HepG2 (cell line): ENCODE measurements around the gene NAPG. TPM values are rescaled to one million over a fixed set of nuclear protein-coding genes. Genes with fewer than 3 reads are reported as not detected.
"Not testable (repeated sequence)": the region's sequence is repeated elsewhere in the genome, so short reads cannot be mapped to it uniquely, and the experiment has no call there.

Experiments
- ATAC-seq: fragments of 200-7000 bp; cut with Tn5 transposase; 3 replicates; pipeline ENCODE4 v1.9.1; 2020; ENCODE audit warnings: mild to moderate bottlenecking, moderate library complexity
- BruUV-seq: library from RNA; stranded (reverse); fragments of 400-500 nt; replicated peaks from 2 replicates; lab custom pipeline; 2021; lab: Mats Ljungman, UMichigan
- CTCF ChIA-PET: fragments of 300-600 bp; formaldehyde crosslinking; extraction: SDS; loops from one replicate; lab custom pipeline; 2021; ENCODE audit warnings: low total read pairs, inconsistent platforms, low intra/inter-chr PET ratio; lab: Yijun Ruan, JAX
- POLR2A ChIA-PET: fragments of 350-600 bp; sonication (Branson Sonifier 250); formaldehyde crosslinking; loops from one replicate; lab custom pipeline; 2020; ENCODE audit warnings: antibody characterized with exemption, inconsistent platforms; lab: Yijun Ruan, JAX
- DNase-seq: peaks from one replicate; pipeline ENCODE4 v3.0.0-alpha.2; 2015; ENCODE audit warnings: low spot score
- FAIRE-seq: peaks from 3 replicates; lab custom pipeline; 2011; peaks lifted over from hg19 to GRCh38; lab: Jason Lieb, UNC
- H2AFZ ChIP-seq: one replicate; pipeline ENCODE4 v1.6.1; 2011; ENCODE audit warnings: low read length, inconsistent platforms
- H3K27ac ChIP-seq: fragments of 300-600 bp; 3 replicates; pipeline ENCODE4 v1.8.0; 2011; ENCODE audit warnings: mixed run types, mild to moderate bottlenecking, mixed read lengths, low read length, inconsistent platforms; ENCODE audit not compliant: insufficient read depth; ENCODE audit errors: extremely low read length
- H3K27me3 ChIP-seq, 2 experiments: fragments of 200-600 bp in 1 of 2; 2 replicates in 1 of 2; 3 replicates in 1 of 2; pipeline versions ENCODE4 v1.6.0 to v1.8.0; 2011; ENCODE audit warnings: low read length in 2 of 2, mild to moderate bottlenecking in 2 of 2, moderate library complexity in 2 of 2, inconsistent platforms in 1 of 2; ENCODE audit not compliant: insufficient read depth in 2 of 2, control insufficient read depth in 1 of 2
- H3K36me3 ChIP-seq, 2 experiments: fragments of 200-600 bp in 1 of 2; replicated peaks in 1 of 2; 2 replicates in 1 of 2; 3 replicates in 1 of 2; pipeline versions ENCODE4 v1.5.1 to v1.8.0; 2011; ENCODE audit warnings: low read length in 2 of 2, inconsistent platforms in 1 of 2; ENCODE audit not compliant: insufficient read depth in 2 of 2, control insufficient read depth in 1 of 2
- H3K4me1 ChIP-seq: 2 replicates; pipeline ENCODE4 v1.5.1; 2012; ENCODE audit warnings: low read length, inconsistent platforms; ENCODE audit not compliant: insufficient read depth
- H3K4me2 ChIP-seq: 2 replicates; pipeline ENCODE4 v1.6.0; 2011; ENCODE audit warnings: low read depth, low read length, inconsistent platforms
- H3K4me3 ChIP-seq, 3 experiments: fragments of 200-600 bp in 1 of 3; sonication (generic), shearing (Covaris generic) in 1 of 3; replicated peaks in 1 of 3; 2 replicates each; pipeline ENCODE4 v1.5.1; 2011 to 2016; ENCODE audit warnings: low read length in 3 of 3, inconsistent platforms in 2 of 3, low read depth in 2 of 3, mild to moderate bottlenecking in 2 of 3, control low read depth in 1 of 3, mixed read lengths in 1 of 3; ENCODE audit not compliant: insufficient read depth in 1 of 3
- H3K79me2 ChIP-seq: one replicate; pipeline ENCODE4 v1.6.1; 2011; ENCODE audit warnings: low read length, inconsistent platforms; ENCODE audit not compliant: insufficient read depth
- H3K9ac ChIP-seq: 2 replicates; pipeline ENCODE4 v1.6.0; 2011; ENCODE audit warnings: mild to moderate bottlenecking, low read depth, low read length, inconsistent platforms; ENCODE audit not compliant: insufficient read depth
- H3K9me3 ChIP-seq: 2 replicates; pipeline ENCODE4 v1.5.1; 2012; ENCODE audit warnings: mild to moderate bottlenecking, low read length
- H4K20me1 ChIP-seq: 2 replicates; pipeline ENCODE4 v1.6.0; 2011; ENCODE audit warnings: inconsistent platforms, mild to moderate bottlenecking, low read length, moderate library complexity; ENCODE audit not compliant: insufficient read depth
- CERS6 ChIP-seq: sonication (generic); formaldehyde crosslinking; IDR thresholded peaks from 2 replicates; pipeline ENCODE4 v1.5.0; 2020; ENCODE audit warnings: missing genetic modification reagents
- CREB3 ChIP-seq: sonication (generic); formaldehyde crosslinking; IDR thresholded peaks from 2 replicates; pipeline ENCODE4 v1.5.0; 2020; ENCODE audit warnings: missing genetic modification reagents
- ETS1 ChIP-seq: sonication (generic); formaldehyde crosslinking; IDR thresholded peaks from 2 replicates; pipeline ENCODE4 v1.4.0; 2020; ENCODE audit warnings: missing genetic modification reagents
- TFDP1 ChIP-seq: IDR thresholded peaks from 2 replicates; pipeline ENCODE4 v1.6.1; 2016; ENCODE audit warnings: missing compliant biosample characterization, missing genetic modification reagents, borderline replicate concordance
- ZMYM2 ChIP-seq: sonication (generic); formaldehyde crosslinking; IDR thresholded peaks from 2 replicates; pipeline ENCODE4 v1.8.0; 2022; ENCODE audit warnings: mild to moderate bottlenecking, missing genetic modification reagents
- WGBS: methylation state at CpG from one replicate; pipeline ENCODE4 v1.1.6; 2017; ENCODE audit warnings: low lambda C conversion rate; 5-methylcytosine and 5-hydroxymethylcytosine counted together
- in situ Hi-C: cut with HindIII; loops from 2 replicates; pipeline ENCODE4 v1.10.0; 2017; ENCODE audit warnings: low pct_unique_long_range_greater_than_20kb; ENCODE audit not compliant: extremely low pct_ligation_motif_present
- intact Hi-C: fragments of 100-400 bp; cut with micrococcal nuclease; formaldehyde crosslinking; loops from one replicate; pipeline ENCODE4 v1.10.0; 2022; ENCODE audit not compliant: unreplicated experiment
- polyA plus RNA-seq, 8 experiments: library from polyadenylated mRNA; depleted of rRNA in 3 of 8; stranded (reverse) in 7 of 8; unstranded in 1 of 8; fragments of >200 nt; fragmentation: Illumina TruSeq in 4 of 8; extraction: Trizol in 4 of 8; gene quantifications; 2 replicates each; pipeline versions ENCODE4 v1.2.1 to v1.2.3, GENCODE V29; 2011 to 2016; ENCODE audit warnings: low read depth in 4 of 8, missing spikeins in 1 of 8, mixed read lengths in 1 of 8; ENCODE audit not compliant: insufficient read depth in 1 of 8
- total RNA-seq, 5 experiments: library from RNA; depleted of rRNA; stranded (reverse); fragments of >200 nt; fragmentation: Illumina TruSeq; extraction: Trizol; gene quantifications; 2 replicates each; pipeline ENCODE4 v1.2.3, GENCODE V29; 2016; ENCODE audit warnings: low read depth in 1 of 5

NAPG gene
- total and polyA plus RNA-seq, 2 of the 13 experiments (the other 11 are each of a cell fraction or from before 2014, with no cell fraction given), result 19.8 to 34.4 TPM

- ChIA-PET POLR2A (no interaction called here), CTCF (no interaction called here)
- Histone ChIP-seq H3K9ac (no peak overlapping the region), H3K79me2 (no peaks in the 10 kb centered on the region), H3K27me3 (no peaks in the 10 kb centered on the region), H2AFZ (no peak overlapping the region), H3K9me3 (no peaks in the 10 kb centered on the region), H3K4me3 (no peak overlapping the region), H3K4me1 (no peaks in the 10 kb centered on the region), H3K36me3 (no peaks in the 10 kb centered on the region), H3K27ac (no peak overlapping the region), H3K4me2 (no peak overlapping the region), H4K20me1 (no peaks in the 10 kb centered on the region)
- BruUV-seq, result no TSS peak
- FAIRE-seq (no peak), DNase-seq (no peak), ATAC-seq (peak; percentile 33; the same call in 2 of the 3 replicates)
- in situ Hi-C loops, result no loop called here
- TF ChIP-seq ZMYM2 (CRISPR knock-in tag) (no peak), CERS6 (CRISPR knock-in tag) (no peak), TFDP1 (CRISPR knock-in tag) (no peak), CREB3 (CRISPR knock-in tag) (no peak), ETS1 (CRISPR knock-in tag) (no peak)
- intact Hi-C loops, result no loop called here
- WGBS, result 61% methylated on average over 2 of the region's 2 CpGs
Measured at GRCh38 chr18:10571537-10571936, 45.7 kb downstream of the NAPG start.

- in situ Hi-C loops, result not testable (repeated sequence)
Measured at GRCh38 chr18:10573261-10573660, 47.4 kb downstream of the NAPG start.

GRCh38 chr18:10574412-10574811, 48.6 kb downstream of the NAPG start:
- intact Hi-C loops, H3K79me2 ChIP-seq, H3K4me1 ChIP-seq, FAIRE-seq, in situ Hi-C loops, POLR2A ChIA-PET, H3K27ac ChIP-seq, BruUV-seq, ATAC-seq, DNase-seq, H2AFZ ChIP-seq, H3K4me3 ChIP-seq, H3K9me3 ChIP-seq, H3K27me3 ChIP-seq, H3K9ac ChIP-seq, CTCF ChIA-PET, H3K36me3 ChIP-seq, H4K20me1 ChIP-seq, H3K4me2 ChIP-seq: not testable (repeated sequence)
- 78% methylated on average over 2 of the region's 2 CpGs for WGBS

More at GRCh38 chr18:10573261-10573660, 47.4 kb downstream of the NAPG start:
- intact Hi-C loops, H3K9me3 ChIP-seq, H4K20me1 ChIP-seq, ATAC-seq, BruUV-seq, H2AFZ ChIP-seq, H3K27me3 ChIP-seq, H3K36me3 ChIP-seq, POLR2A ChIA-PET, H3K27ac ChIP-seq, H3K4me2 ChIP-seq, H3K4me3 ChIP-seq, H3K9ac ChIP-seq, H3K79me2 ChIP-seq, CTCF ChIA-PET, DNase-seq, FAIRE-seq, H3K4me1 ChIP-seq: not testable (repeated sequence)
- no CpG with 5 or more reads among the region's 2 CpGs for WGBS
